ENCODE measurements around the gene DNAJA4.

DNA sequence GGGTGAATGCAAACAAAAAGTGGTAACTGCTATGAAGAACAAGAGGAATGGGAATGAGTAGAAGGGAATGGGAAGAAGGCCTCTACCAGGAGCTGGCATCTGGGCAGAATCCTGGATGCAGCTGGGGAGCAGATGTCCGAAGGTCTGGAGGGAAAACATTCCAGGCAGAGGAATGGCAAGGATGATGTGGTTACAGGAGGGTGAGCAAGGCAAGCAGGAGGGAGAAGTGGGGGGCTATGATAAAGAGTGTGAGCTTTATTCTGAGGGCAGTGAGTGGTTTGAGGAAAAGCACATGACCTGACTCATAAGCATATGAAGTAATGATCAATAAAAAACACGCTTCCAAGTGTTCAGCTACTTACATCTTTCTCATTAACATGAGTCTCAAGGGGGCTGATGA lies 18.0 kb downstream of the DNAJA4 start:
- no peak for TF ChIP-seq SUZ12 (IDR thresholded peaks at IDR 0.05; ENCODE audit: extremely low read depth, insufficient read depth, insufficient read length)
- no peak for TF ChIP-seq ZNF274 (IDR thresholded peaks at IDR 0.05; ENCODE audit: low read depth, low read length)

Data from NT2/D1 (cell line).